GM19351 (cell line): ENCODE results near the gene NOL11.
"Not testable (repeated sequence)": the region's sequence is repeated elsewhere in the genome, so short reads cannot be mapped to it uniquely, and the experiment has no call there.

Experiments used
- ATAC-seq: cut with Tn5 transposase; IDR thresholded peaks from one replicate; pipeline ENCODE4 v1.9.1; 2021; ENCODE audit warnings: mild to moderate bottlenecking, moderate library complexity; ENCODE audit not compliant: unreplicated experiment

NOL11 gene

DNA sequence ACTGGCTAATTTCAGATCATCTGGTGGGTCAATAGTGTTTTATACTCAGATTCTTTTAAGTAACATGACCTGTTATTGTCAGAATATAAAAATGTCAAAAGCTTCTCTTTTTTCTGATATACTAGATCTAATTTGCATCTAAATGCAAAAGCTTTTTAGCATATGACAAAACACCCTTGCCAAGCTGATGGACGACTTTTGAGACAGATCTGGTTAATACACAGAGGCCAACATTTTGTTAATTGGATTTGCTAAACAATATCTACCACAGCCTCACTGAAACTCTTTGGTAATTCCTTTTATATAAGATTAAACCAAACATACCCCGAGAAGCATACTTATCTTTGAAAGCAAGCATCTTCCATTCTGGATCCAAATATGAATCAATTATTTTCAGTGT lies 10.3 kb upstream of the NOL11 start:
- ATAC-seq = no peak

DNA sequence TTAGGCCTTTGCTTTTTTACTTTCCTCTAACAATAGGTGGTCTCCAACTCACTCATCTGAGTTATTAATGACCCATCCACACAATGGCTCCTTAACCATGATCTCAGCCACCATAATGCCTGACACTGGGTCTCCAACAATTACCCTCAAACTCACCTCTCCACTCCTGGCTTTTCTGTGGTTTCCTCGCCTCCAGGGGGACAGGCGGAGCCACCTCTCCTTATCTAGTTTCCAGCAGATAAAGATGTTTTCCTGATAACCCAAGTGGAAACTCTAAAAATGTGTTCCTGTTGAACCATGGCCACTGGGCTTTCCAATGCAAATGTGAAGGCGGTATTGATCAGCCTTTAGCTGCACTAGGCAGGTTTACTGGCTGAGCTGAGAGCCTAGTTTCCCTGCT lies 9.4 kb upstream of the NOL11 start:
- no peak for ATAC-seq

DNA sequence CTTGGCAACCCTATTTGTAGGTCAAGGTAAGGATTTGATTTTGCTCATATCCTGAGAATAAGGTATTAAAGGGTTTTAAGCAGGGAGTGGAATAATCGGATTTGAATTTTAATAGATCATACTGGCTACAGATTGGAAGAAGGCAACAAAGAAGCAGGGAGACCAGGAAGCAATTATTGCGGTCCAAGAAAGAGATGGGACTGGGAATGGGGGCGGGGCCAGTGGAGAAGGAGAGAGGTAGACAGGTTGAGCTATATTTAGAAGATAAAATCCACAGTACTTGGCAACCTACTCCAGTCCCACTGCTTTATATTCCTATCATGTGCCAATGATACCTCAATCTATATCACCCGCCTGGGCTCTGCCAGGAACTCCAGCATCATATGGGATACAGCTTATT lies 5.8 kb upstream of the NOL11 start:
- no peak for ATAC-seq

DNA sequence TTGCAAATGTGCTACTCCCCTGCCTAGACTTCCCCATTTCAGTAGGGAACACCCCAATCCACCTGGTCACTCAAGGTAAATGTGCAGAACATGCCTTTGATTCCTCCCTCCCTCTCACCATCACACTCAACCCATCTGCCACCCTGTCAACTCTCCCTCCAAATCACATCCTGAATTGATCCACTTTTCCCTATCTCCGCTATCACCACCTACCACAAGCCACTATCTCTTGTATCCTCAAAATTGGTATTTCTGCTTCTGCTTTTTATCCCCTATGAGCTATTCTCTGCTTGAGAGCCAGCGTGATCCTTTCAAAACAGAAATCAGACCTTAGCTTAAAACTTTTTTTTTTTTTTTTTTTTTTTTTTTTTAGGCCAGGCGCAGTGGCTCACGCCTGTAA lies 5.4 kb upstream of the NOL11 start:
- ATAC-seq = no peak

DNA sequence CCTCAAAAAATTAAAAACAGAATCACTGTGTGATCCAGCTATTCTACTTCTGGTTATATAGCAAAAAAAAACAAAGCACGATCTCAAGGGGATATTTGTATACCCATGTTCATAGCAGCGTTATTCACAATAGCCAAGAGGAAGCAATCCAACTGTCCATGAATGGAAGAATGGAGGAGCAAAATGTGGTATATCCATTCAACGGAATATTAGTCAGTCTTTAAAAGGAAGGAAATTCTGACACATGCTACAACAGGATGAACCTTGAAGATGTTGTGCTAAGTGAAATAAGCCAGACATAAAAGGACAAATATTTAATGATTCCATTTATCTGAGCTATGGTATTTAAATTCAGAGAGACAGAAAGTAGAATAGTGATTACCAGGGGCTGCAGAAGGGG lies 4.6 kb upstream of the NOL11 start:
- no peak for ATAC-seq

DNA sequence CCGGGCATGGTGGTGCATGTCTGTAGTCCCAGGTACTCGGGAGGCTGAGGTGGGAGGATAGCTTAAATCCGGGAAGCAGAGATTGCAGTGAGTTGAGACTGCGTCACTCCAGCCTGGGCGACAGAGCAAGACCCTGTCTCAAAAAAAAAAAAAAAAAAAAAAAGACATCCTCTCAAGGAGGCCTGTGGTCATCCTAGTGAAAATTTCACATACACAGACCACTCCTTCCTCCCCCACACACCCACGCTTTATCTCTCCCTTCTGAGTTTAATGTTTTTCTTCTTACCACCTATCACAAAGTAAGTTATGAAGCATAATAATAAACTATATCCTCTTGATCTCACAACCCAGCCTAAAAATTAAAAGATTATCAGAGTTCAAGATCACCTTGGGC lies 1.3 kb upstream of the NOL11 start:
- ATAC-seq = no peak

DNA sequence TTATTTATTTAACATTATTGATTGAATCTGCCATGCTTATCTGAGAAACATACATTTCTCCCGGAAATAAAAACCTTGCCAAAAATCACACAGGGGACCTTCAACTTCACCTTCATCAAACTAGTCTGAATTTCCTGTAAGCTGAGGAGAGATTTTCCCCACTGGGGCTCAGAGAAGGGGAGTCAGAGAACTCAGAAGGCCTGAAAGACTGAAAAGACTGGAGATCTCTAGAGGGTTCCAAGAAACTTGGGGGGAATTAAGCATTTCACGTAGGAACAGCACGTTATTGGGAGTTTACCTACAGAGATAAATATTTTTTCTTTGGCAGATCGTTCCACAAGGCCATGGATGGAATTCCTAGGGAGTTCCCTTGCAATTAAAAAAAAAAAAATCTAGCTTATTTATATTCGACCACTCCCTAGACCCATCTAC lies 528 bp upstream of the NOL11 start:
- no peak for ATAC-seq

DNA sequence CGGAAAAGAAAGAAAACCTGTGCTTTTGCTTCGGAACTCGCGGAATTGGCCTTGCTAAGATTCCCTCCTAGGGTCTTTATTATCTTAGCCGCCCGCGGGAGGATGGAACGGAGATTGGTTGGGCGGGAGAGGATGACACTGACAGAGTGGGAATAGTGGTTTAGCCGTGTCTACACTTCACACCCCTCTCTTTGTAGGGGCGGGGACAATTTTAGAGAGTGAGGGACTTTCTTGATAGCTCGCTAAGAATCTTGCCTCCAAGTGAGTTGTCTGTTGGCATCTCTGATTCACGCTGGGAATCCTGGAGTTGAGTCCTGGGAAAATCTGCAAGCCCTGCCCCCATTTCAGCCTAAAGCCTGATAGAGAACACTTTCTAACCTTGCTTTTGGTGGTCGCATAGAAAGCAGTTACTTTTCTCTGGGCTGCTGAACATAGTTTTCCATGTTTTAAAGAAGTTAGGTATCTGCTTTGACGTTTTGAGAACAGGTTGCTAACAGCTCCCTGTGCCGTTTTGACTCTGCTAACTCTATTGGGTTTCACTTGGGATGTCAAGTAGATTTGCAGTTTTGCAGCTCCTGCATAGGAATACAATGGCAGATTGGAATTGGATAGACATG lies 697 bp downstream of the NOL11 start:
- no peak for ATAC-seq

DNA sequence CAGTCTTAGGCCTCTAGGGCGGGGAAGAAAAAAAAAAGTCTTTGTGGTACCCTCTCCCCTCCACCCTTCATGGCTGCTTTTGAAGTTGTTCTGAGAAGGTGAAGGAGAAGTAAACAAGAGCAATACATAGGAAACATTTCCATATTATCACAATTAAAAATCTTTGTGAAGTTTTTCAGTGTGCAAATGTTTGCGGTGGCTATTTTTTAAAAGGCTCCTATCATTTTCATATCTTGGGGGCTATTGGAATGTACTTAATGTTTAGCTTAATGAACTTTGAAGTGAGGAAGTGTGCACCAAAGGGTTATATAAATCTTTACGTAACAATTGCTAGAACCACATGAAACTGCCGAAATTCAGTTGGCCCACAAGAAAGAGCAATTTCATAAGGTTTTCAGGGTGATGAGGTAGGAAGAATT lies 7.6 kb downstream of the NOL11 start:
- ATAC-seq = no peak

DNA sequence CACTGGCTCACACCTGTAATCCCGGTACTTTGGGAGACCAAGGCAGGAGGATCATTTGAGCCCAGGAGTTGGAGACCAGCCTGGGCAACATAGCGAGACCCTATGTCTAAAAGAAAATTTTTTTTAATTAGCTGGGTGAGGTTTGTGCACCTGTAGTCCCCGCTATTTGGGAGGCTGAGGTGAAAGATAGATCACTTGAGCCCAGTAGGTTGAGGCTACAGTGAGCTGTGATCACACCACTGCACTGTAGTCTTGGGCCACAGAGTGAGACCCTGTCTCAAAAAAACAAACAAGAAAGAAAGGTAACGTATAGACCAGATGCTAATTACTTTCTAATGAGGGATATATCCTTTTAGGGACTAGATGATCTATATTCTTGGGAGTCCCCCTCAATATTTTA lies 8.1 kb downstream of the NOL11 start:
- ATAC-seq = no peak

DNA sequence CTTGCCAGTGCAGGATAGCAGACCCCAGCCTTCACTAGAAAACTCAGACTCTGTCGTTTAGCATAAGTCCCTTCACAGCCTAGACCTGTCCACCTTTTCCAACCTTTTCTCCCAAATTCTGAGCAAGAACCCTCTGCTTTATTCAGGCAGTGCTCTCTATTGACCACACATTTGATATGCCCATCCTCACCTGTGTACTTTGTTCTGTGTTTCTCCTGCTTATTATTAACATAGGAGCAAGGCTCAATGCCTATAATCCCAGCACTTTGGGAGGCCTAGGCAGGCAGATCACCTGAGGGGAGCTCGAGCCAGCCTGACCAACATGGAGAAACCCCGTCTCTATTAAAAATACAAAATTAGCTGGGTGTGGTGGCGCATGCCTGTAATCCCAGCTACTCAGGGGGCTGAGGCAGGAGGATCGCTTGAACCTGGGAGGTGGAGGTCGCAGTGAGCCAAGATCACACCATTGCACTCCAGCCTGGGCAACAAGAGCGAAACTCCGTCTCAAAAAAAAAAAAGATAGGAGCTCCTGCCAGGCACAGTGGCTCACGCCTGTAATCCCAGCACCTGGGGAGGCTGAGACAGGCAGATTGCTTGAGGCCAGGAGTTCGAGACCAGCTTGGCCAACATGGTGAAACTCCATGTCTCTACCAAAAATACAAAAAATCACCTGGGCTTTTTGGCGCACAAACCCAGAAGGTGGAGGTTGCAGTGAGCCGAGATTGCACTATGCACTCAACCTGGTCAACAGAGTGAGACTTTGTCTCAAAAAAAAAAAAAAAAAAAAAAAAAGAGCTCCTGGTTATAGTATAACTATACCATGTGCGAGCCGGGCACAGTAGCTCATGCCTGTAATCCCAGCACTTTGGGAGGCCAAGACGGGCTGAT lies 9.7 kb downstream of the NOL11 start:
- not testable (repeated sequence) for ATAC-seq

DNA sequence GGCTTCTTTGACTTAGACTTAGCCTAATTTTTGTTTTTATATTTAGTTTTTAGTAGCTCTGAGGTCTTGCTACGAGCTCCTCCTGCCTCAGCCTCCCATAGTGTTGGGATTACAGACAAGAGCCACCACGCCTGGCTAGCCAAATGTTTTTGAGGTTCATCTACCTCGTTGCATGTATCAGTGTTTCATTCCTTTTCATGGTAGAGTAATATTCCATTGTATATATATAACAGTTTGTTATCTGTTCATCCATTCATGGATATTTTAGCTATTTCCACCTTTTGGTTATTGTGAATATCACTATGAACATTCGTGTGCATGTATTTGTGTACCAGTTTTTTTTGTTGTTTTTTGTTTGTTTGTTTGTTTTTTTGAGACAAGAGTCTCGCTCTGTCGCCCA lies 12.2 kb downstream of the NOL11 start:
- ATAC-seq = no peak

DNA sequence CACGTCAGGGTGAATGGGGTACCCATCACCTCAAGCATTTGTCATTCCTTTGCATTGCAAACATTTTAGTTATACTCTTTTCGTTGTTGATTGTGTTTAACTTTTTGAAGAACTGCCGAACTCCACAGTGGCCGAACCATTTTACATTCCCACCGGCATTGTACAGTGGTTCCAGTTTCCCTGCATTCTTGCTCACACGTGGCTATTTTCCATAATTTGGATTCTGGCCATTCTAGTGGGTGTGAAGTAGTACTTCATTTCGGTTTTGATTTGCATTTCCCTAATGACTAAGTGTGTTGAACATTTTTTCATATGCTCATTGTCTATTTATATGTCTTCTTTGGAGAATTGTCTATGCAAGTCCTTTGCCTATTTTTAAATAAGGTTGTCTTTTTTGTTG lies 13.0 kb downstream of the NOL11 start:
- no peak for ATAC-seq

DNA sequence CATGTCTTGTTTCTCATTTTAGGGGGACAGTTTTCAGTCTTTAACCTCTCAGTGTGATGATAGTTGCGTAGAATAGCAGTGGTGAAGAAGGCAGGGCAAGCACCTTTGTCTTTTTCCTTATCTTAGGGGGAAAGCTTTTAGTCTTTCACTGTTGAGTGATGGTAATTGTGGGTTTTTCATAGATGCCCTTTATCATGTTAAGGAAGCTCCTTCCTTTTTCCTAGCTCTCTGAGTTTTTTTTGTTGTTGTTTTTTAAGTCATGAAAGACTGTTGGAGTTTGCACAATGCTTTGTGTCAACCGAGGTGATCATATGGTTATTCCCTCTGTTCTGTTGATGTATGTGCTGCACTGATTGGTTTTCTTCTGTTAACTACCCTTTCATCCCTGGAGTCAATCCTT lies 15.7 kb downstream of the NOL11 start:
- no peak for ATAC-seq

DNA sequence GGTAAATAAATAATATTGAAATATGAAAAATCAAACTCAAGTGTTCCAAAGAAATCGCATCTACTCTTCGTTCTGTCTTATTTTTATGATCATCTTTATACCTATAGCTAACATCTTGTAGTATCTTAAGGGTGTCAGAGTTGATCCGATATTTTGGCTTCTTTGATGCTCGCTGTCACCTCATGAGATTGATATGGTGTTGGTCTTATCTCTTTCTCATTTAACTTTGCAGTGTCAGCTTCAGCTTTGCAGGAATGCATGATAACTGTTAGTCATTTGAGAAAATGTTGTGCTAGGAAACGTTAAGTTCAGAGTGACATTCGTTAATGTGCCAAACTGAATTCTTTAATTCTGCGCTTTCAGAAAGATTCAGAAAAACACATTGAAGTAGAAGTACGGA lies 19.4 kb downstream of the NOL11 start:
- ATAC-seq = no peak

DNA sequence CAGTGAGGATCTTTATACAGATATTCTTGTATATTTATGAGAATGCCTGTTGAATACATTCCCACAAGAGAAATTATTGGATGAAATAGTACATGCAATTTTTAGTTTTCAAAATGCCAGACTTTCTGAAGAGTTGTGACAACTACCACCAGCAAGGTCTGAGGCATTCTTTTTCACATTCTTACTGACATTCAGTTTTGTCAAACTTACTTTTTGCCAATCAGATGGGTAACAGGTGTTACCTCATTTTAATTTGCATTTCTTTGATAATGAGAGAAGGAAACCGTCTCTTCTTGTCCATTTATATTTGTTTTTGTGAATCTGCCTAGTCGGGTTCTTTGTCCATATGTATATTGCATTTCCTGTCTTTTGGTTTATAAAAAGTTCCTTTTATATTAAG lies 24.3 kb downstream of the NOL11 start:
- ATAC-seq = no peak

DNA sequence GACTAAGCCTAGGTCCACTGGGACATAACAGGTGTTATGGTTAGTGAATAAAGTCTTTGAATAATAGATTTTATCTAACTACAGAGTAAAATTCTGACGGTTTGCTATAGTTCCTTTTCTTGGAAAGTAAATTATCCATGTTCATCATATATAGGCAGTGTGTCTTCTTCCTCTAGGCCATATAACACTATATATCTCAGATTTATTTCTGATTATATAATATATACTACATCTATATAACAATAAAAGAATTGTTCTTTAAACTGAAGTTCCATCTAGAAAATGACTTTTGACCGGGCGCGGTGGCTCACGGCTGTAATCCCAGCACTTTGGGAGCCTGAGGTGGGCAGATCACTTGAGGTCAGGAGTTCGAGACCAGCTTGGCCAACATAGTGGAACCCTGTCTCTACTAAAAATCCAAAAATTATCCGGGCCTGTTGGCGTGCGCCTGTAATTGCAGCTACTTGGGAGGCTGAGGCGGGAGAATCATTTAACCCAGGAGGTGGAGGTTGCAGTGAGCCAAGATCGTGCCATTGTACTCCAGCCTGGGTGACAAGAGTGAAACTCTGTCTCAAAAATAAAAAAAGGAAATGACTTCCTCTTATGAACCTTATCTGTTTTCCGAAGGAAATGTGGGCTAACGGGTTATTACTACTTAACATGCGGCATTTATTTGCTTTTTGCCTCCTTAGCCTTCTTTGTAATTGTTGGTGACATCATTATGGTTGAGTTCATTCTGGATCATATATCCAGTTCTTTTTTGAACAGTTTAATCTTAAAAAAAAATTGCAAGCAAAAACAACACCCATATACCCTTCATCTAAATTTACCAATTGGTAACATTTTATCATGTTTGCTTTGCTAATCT lies 29.2 kb downstream of the NOL11 start:
- ATAC-seq = no peak

DNA sequence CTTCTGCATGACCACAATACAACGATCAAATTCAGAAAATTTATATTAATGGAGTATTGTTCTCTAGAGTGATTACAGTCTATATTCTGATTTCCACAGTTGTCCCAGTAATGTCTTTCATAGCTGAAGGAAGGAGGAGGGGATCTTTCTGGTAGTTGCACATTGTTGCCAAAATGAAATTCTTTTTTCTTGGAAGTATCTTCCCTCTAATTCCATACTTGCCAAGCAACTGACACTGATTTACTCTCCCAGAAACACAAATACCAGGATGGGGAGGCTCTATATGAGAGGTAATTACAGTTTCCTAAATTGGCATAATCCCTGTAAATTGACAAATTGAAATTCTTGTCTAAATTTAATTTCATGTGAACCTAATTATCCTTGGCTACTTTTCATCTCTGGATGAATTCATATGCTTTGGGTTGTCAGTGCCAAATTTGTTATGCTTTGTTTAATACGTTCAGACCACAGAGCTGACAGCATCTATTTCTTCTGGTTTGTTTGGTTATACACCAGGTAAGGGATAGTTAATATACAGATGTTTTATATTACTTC lies 30.0 kb downstream of the NOL11 start:
- no peak for ATAC-seq

DNA sequence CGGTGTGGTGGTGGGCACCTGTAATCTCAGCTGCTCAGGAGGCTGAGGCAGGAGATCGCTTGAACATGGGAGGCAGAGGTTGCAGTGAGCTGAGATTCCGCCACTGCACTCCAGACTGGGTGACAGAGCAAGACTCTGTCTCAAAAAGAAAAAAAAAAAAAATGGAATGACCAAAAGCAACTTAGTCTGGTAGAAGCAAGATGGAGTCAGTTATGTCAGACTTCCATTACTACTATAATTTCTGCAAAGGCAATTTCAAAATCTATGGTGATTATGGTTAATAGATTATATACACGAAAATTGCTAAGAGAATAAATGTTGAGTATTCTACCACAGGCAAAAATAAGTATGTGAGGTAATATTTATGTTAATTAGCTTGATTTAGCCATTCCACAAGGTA lies 32.3 kb downstream of the NOL11 start:
- ATAC-seq = no peak

DNA sequence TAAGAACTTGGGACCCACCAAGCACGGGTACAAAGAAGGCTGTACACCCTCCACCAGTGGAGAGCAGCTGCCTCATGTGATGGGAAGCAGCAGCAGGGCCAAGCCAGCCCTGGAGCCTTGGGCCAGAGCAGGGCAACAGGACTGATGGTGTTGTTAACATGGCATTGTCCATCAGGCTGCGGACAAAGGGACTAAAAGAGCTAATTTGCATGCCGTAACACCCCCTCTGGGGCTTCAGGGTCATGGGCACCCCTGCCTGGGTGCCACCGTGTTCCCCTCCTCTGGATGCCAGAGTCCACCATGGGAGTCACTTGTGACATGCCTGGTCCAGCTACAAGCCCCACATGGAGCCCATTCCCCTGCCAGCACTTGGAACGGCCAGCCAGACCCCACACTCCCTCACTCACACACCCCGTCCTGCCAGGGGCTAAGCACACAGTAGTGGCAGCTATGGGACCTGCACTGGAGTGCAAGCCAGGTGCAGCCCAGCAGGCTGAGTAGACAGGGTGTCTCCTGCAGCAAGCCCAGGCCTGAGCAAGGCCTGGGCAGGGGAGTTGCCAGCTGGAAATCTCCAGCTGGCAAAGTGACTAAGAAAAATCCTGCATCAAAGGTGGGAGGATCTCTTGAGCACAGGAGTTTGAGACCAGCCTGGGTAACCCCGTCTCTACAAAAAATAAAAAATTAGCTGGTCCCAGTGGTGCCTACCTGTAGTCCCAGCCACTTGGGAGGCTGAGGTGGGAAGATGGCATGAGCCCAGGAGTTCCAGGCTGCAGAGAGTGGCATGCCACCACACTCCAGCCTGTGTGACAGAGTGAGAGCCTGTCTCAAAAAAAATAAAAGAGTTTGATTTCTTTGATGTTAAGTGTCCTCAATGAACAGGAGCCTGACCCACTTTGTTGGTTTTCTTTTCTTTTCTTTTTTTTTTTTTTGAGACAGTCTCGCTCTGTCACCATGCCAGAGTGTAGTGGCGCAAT lies 33.7 kb downstream of the NOL11 start:
- no peak for ATAC-seq
